CD8-positive, alpha-beta memory T cell (primary cell): ENCODE measurements around the gene RBMS2. TPM values are rescaled to one million over a fixed set of nuclear protein-coding genes. Genes with fewer than 3 reads are reported as not detected.
"Not testable (repeated sequence)": the region's sequence is repeated elsewhere in the genome, so short reads cannot be mapped to it uniquely, and the experiment has no call there.

Experiments
- CTCF ChIA-PET: fragments of 350-600 bp; sonication (Branson Sonifier 250); formaldehyde crosslinking; loops from one replicate; lab custom pipeline; 2021; ENCODE audit warnings: antibody characterized with exemption; lab: Charles Lee
- POLR2A ChIA-PET: fragments of 350-600 bp; sonication (Branson Sonifier 250); formaldehyde crosslinking; loops from one replicate; lab custom pipeline; 2021; ENCODE audit warnings: antibody characterized with exemption; lab: Charles Lee
- DNase-seq, 5 donors: peaks; one replicate each; pipeline versions ENCODE4 v3.0.0 to v3.0.0-alpha.2; 2020 to 2022; ENCODE audit warnings: mixed read lengths in 1 of 5
- H3K27ac ChIP-seq: one replicate; pipeline ENCODE4 v1.7.0; 2013; ENCODE audit warnings: low read depth, mild to moderate bottlenecking, low read length, moderate library complexity
- H3K27me3 ChIP-seq: 2 replicates; pipeline ENCODE4 v1.7.0; 2013; ENCODE audit warnings: low read length, mild to moderate bottlenecking; ENCODE audit not compliant: insufficient read depth, poor library complexity, severe bottlenecking
- H3K36me3 ChIP-seq: 2 replicates; pipeline ENCODE4 v1.7.0; 2013; ENCODE audit warnings: mild to moderate bottlenecking, low read length, moderate library complexity; ENCODE audit not compliant: insufficient read depth
- H3K4me1 ChIP-seq: 2 replicates; pipeline ENCODE4 v1.7.0; 2013; ENCODE audit warnings: mild to moderate bottlenecking, low read length, moderate library complexity; ENCODE audit not compliant: insufficient read depth
- H3K4me3 ChIP-seq: 2 replicates; pipeline ENCODE4 v1.7.0; 2013; ENCODE audit warnings: mild to moderate bottlenecking, low read length
- H3K9me3 ChIP-seq: 2 replicates; pipeline ENCODE4 v1.7.0; 2013; ENCODE audit warnings: mild to moderate bottlenecking, low read length
- H3K27ac Mint-ChIP-seq, 8 donors: one replicate each; pipeline ENCODE4 v1.8.0; 2020 to 2021; ENCODE audit warnings: mixed read lengths in 8 of 8, mild to moderate bottlenecking in 6 of 8, inconsistent platforms in 3 of 8, moderate library complexity in 3 of 8
- H3K27me3 Mint-ChIP-seq, 2 donors: one replicate each; pipeline ENCODE4 v1.8.0; 2020 to 2021; ENCODE audit warnings: mixed read lengths in 2 of 2, mild to moderate bottlenecking in 1 of 2, moderate library complexity in 1 of 2
- H3K36me3 Mint-ChIP-seq, 3 donors: one replicate each; pipeline ENCODE4 v1.8.0; 2020 to 2021; ENCODE audit warnings: mixed read lengths in 3 of 3, inconsistent platforms in 1 of 3, mild to moderate bottlenecking in 1 of 3
- H3K4me1 Mint-ChIP-seq, 3 donors: one replicate each; pipeline ENCODE4 v1.8.0; 2020 to 2021; ENCODE audit warnings: mixed read lengths in 3 of 3, inconsistent platforms in 1 of 3, mild to moderate bottlenecking in 1 of 3
- H3K4me3 Mint-ChIP-seq, 7 donors: one replicate each; pipeline ENCODE4 v1.8.0; 2020 to 2021; ENCODE audit warnings: mixed read lengths in 7 of 7, mild to moderate bottlenecking in 6 of 7, moderate library complexity in 4 of 7, inconsistent platforms in 2 of 7
- H3K9me3 Mint-ChIP-seq, 5 donors: one replicate each; pipeline ENCODE4 v1.8.0; 2020 to 2022; ENCODE audit warnings: mixed read lengths in 5 of 5, mild to moderate bottlenecking in 3 of 5, moderate library complexity in 2 of 5, inconsistent platforms in 1 of 5
- polyA plus RNA-seq: library from polyadenylated mRNA; unstranded; fragments of 300-500 nt; fragmentation: Illumina TruSeq; gene quantifications from one replicate; pipeline ENCODE4 v1.2.3, GENCODE V29; 2021
- total RNA-seq, 2 experiments: library from RNA; stranded (reverse); gene quantifications; one replicate each; pipeline ENCODE4 v1.2.3, GENCODE V29; 2021

Gene RBMS2
- total and polyA plus RNA-seq, 3 experiments from 2014 or later: 1.4 to 4.7 (median 3.5) TPM

DNA sequence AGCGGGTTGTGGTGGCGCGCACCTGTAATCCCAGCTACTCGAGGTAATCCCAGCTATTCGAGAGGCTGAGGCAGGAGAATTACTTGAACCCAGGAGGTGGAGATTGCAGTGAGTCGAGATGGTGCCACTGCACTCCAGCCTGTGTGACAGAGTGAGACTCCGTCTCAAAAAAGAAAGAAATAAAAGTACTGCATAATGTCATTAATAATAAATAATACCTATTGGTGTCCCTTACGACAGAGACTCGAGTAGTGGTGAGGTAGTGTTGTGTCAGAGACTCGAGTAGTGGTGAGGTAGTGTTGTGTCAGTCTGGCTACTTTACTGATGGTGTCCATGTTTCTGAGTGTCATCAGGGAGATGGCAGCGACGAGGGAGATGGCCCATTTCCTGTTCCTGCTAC lies 34.9 kb upstream of the RBMS2 start:
- Mint-ChIP-seq H3K36me3 (peaks cover 0 to 3% (median 0%) of the 10 kb centered on the region in 3 donors), H3K27me3 (peaks cover 10 to 29% of the 10 kb centered on the region in 2 donors), H3K4me1 (peaks cover 12 to 20% (median 18%) of the 10 kb centered on the region in 3 donors), H3K4me3 (peak overlapping the region; percentile 75 to 95 (median 89)), H3K27ac (peak overlapping the region in 2 of 8 donors; percentile 2 to 17), H3K9me3 (peaks cover 0 to 1% (median 0%) of the 10 kb centered on the region in 5 donors)
- Histone ChIP-seq H3K4me3 (no peak overlapping the region), H3K4me1 (peaks cover 10% of the 10 kb centered on the region), H3K27me3 (peaks cover 4% of the 10 kb centered on the region), H3K9me3 (no peaks in the 10 kb centered on the region), H3K27ac (no peak overlapping the region), H3K36me3 (no peaks in the 10 kb centered on the region)
- ChIA-PET POLR2A (no interaction called here), CTCF (interaction anchor here (0.6 kb wide), 1 partner anchor 118 kb away, joined by 3 read pairs; no protein-coding TSS in a partner anchor)
- no peak for DNase-seq

DNA sequence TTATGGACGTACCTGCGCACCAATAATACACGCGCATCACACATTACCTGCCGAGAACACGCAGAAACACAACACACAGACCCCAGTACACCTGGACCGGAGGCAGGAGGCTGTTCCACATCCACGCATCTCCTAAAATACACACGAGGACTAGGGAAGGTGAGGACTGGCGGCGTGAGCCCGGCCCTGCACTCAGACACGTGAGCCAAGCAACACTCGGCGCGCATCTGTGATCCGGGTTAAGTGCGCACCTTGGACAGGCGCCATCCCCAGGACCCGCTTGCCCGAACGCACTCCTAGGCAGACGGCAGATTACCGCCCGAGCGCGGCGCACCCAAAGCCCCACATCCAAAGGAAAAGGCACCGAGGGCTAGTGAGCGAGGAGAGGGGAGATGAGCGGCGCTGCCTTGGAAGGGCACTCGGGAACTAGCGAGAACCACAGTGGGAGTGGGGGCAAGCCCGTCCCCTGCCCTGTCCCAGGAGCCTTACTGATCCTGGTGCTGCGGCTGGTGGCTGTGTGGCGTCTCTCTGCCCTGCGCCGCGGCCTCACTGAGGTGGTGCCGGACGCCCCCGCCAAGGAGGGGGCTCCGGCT lies 34.1 kb upstream of the RBMS2 start:
- peak overlapping the region; percentile 78 for H3K4me3 ChIP-seq
- ChIA-PET POLR2A (interaction anchor here (1.9 kb wide), 1 partner anchor 19 kb away, joined by 9 read pairs; the partner anchor contains the start of gene SPRYD4), CTCF (interaction anchor here (1.5 kb wide), 1 partner anchor 9 kb away, joined by 5 read pairs; no protein-coding TSS in a partner anchor)
- DNase-seq: peak in 3 of 5 donors; percentile 14 to 54 (median 29)
- H3K9me3 ChIP-seq: no peaks in the 10 kb centered on the region
- Mint-ChIP-seq H3K27ac (peak overlapping the region in 5 of 8 donors; percentile 55 to 87 (median 81)), H3K36me3 (peaks cover 0 to 3% (median 0%) of the 10 kb centered on the region in 3 donors), H3K4me1 (peaks cover 12 to 20% (median 18%) of the 10 kb centered on the region in 3 donors), H3K9me3 (peaks cover 0 to 3% (median 0%) of the 10 kb centered on the region in 5 donors), H3K4me3 (peak overlapping the region; percentile 80 to 95 (median 89)), H3K27me3 (peaks cover 12 to 31% of the 10 kb centered on the region in 2 donors)
- H3K27me3 ChIP-seq: peaks cover 4% of the 10 kb centered on the region
- H3K4me1 ChIP-seq: peaks cover 10% of the 10 kb centered on the region
- H3K27ac ChIP-seq: no peak overlapping the region
- H3K36me3 ChIP-seq: no peaks in the 10 kb centered on the region

DNA sequence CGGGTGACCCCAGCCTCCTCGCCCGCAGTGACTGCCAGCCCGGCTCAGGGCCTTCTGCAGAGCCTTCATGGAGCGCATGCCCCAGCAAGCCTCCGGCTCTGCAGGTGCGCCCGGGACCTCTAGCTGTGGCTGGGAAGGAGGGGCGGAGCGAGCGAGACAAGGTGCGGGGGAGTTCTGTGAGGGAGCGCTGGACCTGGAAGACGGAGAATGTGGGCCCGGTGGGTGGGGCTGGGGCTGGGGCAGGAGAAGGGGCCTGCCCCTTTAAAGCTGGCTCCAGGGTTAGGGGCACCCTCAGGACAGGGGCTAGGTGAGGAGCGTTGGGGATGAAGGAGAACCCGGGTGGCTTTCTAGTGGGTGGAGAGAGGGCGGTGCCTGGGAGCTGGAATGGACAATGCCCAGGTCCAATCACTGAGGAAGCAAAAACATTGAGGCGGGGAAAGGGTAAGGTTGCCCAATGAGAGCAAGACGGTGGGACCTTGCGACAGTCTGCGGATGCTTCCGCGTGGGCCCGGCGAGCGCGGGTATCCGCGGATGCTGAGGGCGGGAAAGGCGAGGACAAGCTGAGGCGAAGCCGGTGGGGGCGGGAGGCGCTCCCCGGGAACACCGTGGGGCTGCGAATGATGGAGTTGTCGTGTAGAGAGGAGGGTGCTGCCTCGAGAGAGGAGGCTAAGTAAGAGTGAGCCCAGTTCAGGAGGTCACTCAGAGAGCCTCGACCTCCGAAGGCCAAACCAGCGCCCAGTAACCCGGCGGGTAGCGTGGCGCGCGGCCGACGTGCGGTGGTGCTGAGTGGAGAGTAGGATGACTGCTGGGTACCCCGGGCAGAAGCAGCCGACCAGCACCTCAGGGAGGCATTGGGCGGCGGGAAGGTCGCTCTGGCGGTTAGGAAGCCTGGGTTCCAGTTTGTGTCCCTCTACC lies 33.3 kb upstream of the RBMS2 start, which contains the start of gene GLS2:
TSS of gene GLS2 (minus strand) at position 121 of the 915 bp plus-strand sequence. CDS start at position 78, 43 bp downstream.
- Mint-ChIP-seq H3K4me3 (peak within 1 kb of the TSS; percentile 80 to 95 (median 89)), H3K27ac (peak within 1 kb of the TSS; percentile 2 to 87 (median 72)), H3K4me1 (peaks cover 12 to 20% (median 18%) of the 10 kb centered on the region in 3 donors), H3K9me3 (peaks cover 0 to 3% (median 0%) of the 10 kb centered on the region in 5 donors), H3K27me3 (peaks cover 12 to 33% of the 10 kb centered on the region in 2 donors), H3K36me3 (peaks cover 0 to 3% (median 0%) of the 10 kb centered on the region in 3 donors)
- H3K27ac ChIP-seq: no peak within 1 kb of the TSS
- no peaks in the 10 kb centered on the region for H3K36me3 ChIP-seq
- POLR2A ChIA-PET: interaction anchor here (0.8 to 1.9 kb wide), 3 partner anchors 15 to 266 kb away, joined by 3 to 9 read pairs (median 4); partner anchors contain the start of genes RNF41 and SPRYD4
- DNase-seq: peak; percentile 51 to 82 (median 76)
- H3K9me3 ChIP-seq: no peaks in the 10 kb centered on the region
- peaks cover 10% of the 10 kb centered on the region for H3K4me1 ChIP-seq
- H3K27me3 ChIP-seq: peaks cover 4% of the 10 kb centered on the region
- CTCF ChIA-PET: interaction anchor here (0.8 to 1.5 kb wide), 3 partner anchors 8 to 149 kb away, joined by 3 to 8 read pairs (median 5); partner anchors contain the start of gene SPRYD4
- peak within 1 kb of the TSS; percentile 78 for H3K4me3 ChIP-seq

DNA sequence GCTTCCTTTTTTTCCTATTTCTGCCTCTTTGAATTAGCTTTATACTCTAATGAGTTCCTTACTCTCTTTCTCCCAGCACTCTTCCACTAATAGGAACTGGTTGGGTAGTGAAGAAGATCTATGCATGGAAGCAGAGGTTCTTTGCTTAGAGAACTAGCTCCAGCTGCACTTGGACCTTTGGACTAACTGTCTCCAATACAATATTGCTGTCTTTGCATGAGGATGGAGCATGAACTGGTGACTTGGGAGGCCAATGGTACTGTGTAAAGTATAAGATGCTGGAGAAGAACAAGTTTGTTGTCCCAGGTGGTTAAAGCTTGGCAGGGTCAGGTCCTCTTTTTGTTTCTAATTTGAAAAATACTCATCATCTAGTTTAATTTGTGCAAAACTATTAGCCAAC lies 31.3 kb upstream of the RBMS2 start:
- DNase-seq: no peak
- CTCF ChIA-PET: interaction anchor here (1.3 kb wide), 1 partner anchor 10 kb away, joined by 3 read pairs; no protein-coding TSS in a partner anchor
- Mint-ChIP-seq H3K9me3 (peaks cover 0 to 3% (median 0%) of the 10 kb centered on the region in 5 donors), H3K27me3 (peaks cover 12 to 36% of the 10 kb centered on the region in 2 donors), H3K36me3 (peaks cover 0 to 3% (median 0%) of the 10 kb centered on the region in 3 donors), H3K4me1 (peaks cover 12 to 20% (median 18%) of the 10 kb centered on the region in 3 donors), H3K4me3 (peak overlapping the region in 1 of 7 donors; percentile 8), H3K27ac (peak overlapping the region in 1 of 8 donors; percentile 8)
- POLR2A ChIA-PET: no interaction called here
- no peaks in the 10 kb centered on the region for H3K36me3 ChIP-seq
- H3K4me1 ChIP-seq: peaks cover 10% of the 10 kb centered on the region
- no peaks in the 10 kb centered on the region for H3K9me3 ChIP-seq
- H3K4me3 ChIP-seq: no peak overlapping the region
- no peak overlapping the region for H3K27ac ChIP-seq
- H3K27me3 ChIP-seq: peaks cover 4% of the 10 kb centered on the region

DNA sequence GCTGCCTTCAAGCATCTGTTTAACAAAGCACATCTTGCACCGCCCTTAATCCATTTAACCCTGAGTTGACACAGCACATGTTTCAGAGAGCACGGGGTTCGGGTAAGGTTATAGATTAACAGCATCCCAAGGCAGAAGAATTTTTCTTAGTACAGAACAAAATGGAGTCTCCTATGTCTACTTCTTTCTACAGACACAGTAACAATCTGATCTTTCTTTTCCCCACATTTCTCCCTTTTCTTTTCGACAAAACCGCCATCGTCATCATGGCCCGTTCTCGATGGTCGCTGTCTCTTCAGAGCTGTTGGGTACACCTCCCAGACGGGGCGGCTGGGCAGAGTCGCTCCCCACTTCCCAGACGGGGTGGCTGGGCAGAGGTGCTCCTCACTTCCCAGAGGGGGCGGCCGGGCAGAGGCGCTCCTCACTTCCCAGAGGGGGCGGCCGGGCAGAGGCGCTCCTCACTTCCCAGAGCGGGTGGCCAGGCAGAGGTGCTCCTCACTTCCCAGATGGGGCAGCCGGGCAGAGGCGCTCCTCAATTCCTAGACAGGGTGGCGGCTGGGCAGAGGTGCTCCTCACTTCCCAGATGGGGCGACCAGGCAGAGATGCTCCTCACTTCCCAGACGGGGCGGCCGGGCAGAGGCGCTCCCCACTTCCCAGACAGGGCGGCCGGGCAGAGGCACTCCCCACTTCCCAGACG lies 28.1 kb upstream of the RBMS2 start:
- POLR2A ChIA-PET, H3K9me3 Mint-ChIP-seq, H3K27ac Mint-ChIP-seq: not testable (repeated sequence)

DNA sequence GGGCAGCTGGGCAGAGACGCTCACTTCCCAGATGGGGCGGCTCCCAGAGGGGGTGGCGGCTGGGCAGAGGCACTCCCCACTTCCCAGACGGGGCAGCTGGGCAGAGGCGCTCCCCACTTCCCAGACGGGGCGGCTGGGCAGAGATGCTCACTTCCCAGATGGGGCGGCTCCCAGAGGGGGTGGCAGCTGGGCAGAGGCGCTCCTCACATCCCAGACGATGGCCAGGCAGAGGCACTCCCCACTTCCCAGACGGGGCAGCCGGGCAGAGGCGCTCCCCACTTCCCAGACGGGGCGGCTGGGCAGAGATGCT lies 27.6 kb upstream of the RBMS2 start:
- H3K27ac ChIP-seq, DNase-seq, H3K9me3 Mint-ChIP-seq, POLR2A ChIA-PET, CTCF ChIA-PET, H3K9me3 ChIP-seq, H3K4me3 Mint-ChIP-seq, H3K27ac Mint-ChIP-seq, H3K4me1 ChIP-seq, H3K4me3 ChIP-seq, H3K36me3 ChIP-seq, H3K4me1 Mint-ChIP-seq, H3K36me3 Mint-ChIP-seq, H3K27me3 ChIP-seq: not testable (repeated sequence)
- H3K27me3 Mint-ChIP-seq: peaks cover 10 to 28% of the 10 kb centered on the region in 2 donors

More for the DNA sequence above, 28.1 kb upstream of the RBMS2 start:
- peaks cover 10 to 32% of the 10 kb centered on the region in 2 donors for H3K27me3 Mint-ChIP-seq
- DNase-seq, H3K9me3 ChIP-seq, H3K27me3 ChIP-seq, H3K4me3 ChIP-seq, H3K27ac ChIP-seq, H3K4me1 ChIP-seq, H3K36me3 ChIP-seq, H3K36me3 Mint-ChIP-seq, H3K4me3 Mint-ChIP-seq, CTCF ChIA-PET: not testable (repeated sequence)
- H3K4me1 Mint-ChIP-seq: peaks cover 4 to 11% (median 5%) of the 10 kb centered on the region in 3 donors

DNA sequence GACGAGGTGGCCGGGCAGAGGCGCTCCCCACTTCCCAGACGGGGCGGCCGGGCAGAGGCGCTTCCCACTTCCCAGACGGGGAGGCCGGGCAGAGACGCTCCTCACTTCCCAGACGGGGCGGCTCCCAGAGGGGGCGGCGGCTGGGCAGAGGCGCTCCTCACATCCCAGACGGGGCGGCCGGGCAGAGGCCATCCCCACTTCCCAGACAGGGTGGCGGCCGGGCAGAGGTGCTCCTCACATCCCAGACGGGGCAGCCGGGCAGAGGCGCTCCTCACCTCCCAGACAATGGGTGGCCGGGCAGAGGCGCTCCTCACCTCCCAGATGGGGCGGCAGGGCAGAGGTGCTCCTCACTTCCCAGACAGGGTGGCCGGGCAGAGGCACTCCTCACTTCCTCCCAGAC lies 27.1 kb upstream of the RBMS2 start:
- H3K4me1 ChIP-seq, H3K27ac Mint-ChIP-seq, H3K36me3 ChIP-seq, H3K36me3 Mint-ChIP-seq, H3K27ac ChIP-seq, H3K9me3 Mint-ChIP-seq, CTCF ChIA-PET, DNase-seq, H3K27me3 ChIP-seq, H3K4me3 ChIP-seq, H3K9me3 ChIP-seq, H3K4me1 Mint-ChIP-seq, H3K4me3 Mint-ChIP-seq, POLR2A ChIA-PET: not testable (repeated sequence)
- H3K27me3 Mint-ChIP-seq: peaks cover 10 to 26% of the 10 kb centered on the region in 2 donors
